Natural killer cell (primary cell): ENCODE results near the gene TEX14. TPM values are rescaled to one million over a fixed set of nuclear protein-coding genes. Genes with fewer than 3 reads are reported as not detected.
A peak's percentile ranks its signal among the peaks of the same experiment; 100 is the strongest.

Experiments used
- ATAC-seq, 3 donors: fragments of 150-1000 bp in 2 of 3; fragments of 200-7000 bp in 1 of 3; cut with Tn5 transposase; 1 replicate in 1 of 3; 2 replicates in 2 of 3; pipeline ENCODE4 v1.10.0; 2021; ENCODE audit warnings: mild to moderate bottlenecking in 2 of 3, moderate library complexity in 2 of 3
- DNase-seq, 2 donors: peaks; one replicate each; pipeline versions ENCODE4 v3.0.0 to v3.0.0-alpha.2; 2013 to 2021; ENCODE audit warnings: mixed read lengths in 1 of 2
- H3K27ac ChIP-seq: one replicate; pipeline ENCODE4 v1.5.1; 2013; ENCODE audit warnings: mild to moderate bottlenecking, low read length
- H3K27me3 ChIP-seq: one replicate; pipeline ENCODE4 v1.6.1; 2013; ENCODE audit warnings: low read length; ENCODE audit not compliant: control insufficient read depth, insufficient read depth
- H3K36me3 ChIP-seq: one replicate; pipeline ENCODE4 v1.6.1; 2013; ENCODE audit warnings: low read length; ENCODE audit not compliant: control insufficient read depth, insufficient read depth
- H3K4me1 ChIP-seq: one replicate; pipeline ENCODE4 v1.6.1; 2013; ENCODE audit warnings: low read length; ENCODE audit not compliant: control insufficient read depth, insufficient read depth
- H3K4me3 ChIP-seq: one replicate; pipeline ENCODE4 v1.5.1; 2013; ENCODE audit warnings: low read length
- H3K9me3 ChIP-seq: one replicate; pipeline ENCODE4 v1.6.1; 2013; ENCODE audit warnings: low read length; ENCODE audit not compliant: control insufficient read depth, insufficient read depth
- H3K27ac Mint-ChIP-seq, 2 donors: one replicate each; pipeline ENCODE4 v1.8.0; 2022; ENCODE audit warnings: mild to moderate bottlenecking in 2 of 2, mixed read lengths in 2 of 2, moderate library complexity in 1 of 2
- H3K27me3 Mint-ChIP-seq, 2 donors: one replicate each; pipeline ENCODE4 v1.8.0; 2022; ENCODE audit warnings: low read depth in 2 of 2, mixed read lengths in 2 of 2
- H3K36me3 Mint-ChIP-seq: one replicate; pipeline ENCODE4 v1.8.0; 2022; ENCODE audit warnings: mixed read lengths
- H3K4me1 Mint-ChIP-seq, 2 donors: one replicate each; pipeline ENCODE4 v1.8.0; 2022; ENCODE audit warnings: mixed read lengths in 2 of 2
- H3K4me3 Mint-ChIP-seq: one replicate; pipeline ENCODE4 v1.8.0; 2022; ENCODE audit warnings: mild to moderate bottlenecking, moderate library complexity, mixed read lengths
- H3K9me3 Mint-ChIP-seq, 2 donors: one replicate each; pipeline ENCODE4 v1.8.0; 2022; ENCODE audit warnings: mixed read lengths in 2 of 2
- CTCF ChIP-seq: fragments of 200-600 bp; IDR thresholded peaks from one replicate; pipeline ENCODE4 v1.8.0; 2022; ENCODE audit warnings: antibody characterized with exemption
- WGBS: methylation state at CpG from one replicate; pipeline ENCODE4 v1.1.7; 2013; ENCODE audit warnings: missing lambda C conversion rate; ENCODE audit not compliant: insufficient coverage; 5-methylcytosine and 5-hydroxymethylcytosine counted together
- intact Hi-C: fragments of 100-400 bp; cut with micrococcal nuclease; formaldehyde crosslinking; loops from one replicate; pipeline ENCODE4 v1.14.2; 2022
- total RNA-seq, 4 donors: library from RNA; stranded (reverse); fragments of 120-200 nt in 1 of 4; gene quantifications; one replicate each; pipeline versions ENCODE4 v1.2.3 to v1.2.4, GENCODE V29; 2013 to 2022

The TEX14 gene
- total RNA-seq, 3 donors from 2014 or later (not counting 1 experiment from before 2014, with no cell fraction given): 0.29 to 1.1 (median 0.89) TPM

DNA sequence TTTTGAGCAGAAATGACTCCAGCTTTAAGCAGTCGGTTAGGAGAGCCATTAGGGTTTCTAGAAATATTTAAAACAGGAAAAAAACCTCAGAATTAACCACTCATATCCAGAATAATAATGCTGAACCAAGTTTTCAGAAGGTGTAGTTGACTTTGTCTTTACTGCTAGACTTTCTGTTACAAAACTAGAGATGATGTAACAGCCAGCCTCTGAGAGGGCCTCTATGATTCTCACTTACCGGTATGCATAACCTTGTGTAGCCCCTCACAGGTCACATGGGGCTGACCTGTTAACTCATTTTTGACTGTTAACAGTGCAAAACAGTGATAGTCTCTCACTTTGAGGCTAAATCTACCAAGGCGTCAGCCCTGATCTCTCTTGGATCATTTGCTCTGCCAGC lies 74.3 kb downstream of the TEX14 start:
- no peak overlapping the region for H3K4me3 Mint-ChIP-seq

GRCh38 chr17:58615768-58616659 lies 75.8 kb downstream of the TEX14 start:
- no peak overlapping the region for H3K4me3 Mint-ChIP-seq
- ATAC-seq (no peak), DNase-seq (no peak)
- H3K36me3 ChIP-seq: no peaks in the 10 kb centered on the region
- H3K4me3 ChIP-seq: no peak overlapping the region
- no peak overlapping the region for H3K27ac ChIP-seq
- no peaks in the 10 kb centered on the region for H3K9me3 ChIP-seq
- H3K27me3 ChIP-seq: no peaks in the 10 kb centered on the region
- WGBS: 41% methylated on average over 5 of the region's 5 CpGs
- H3K9me3 Mint-ChIP-seq: no peaks in the 10 kb centered on the region
- no peak for TF ChIP-seq CTCF
- peak overlapping the region in 1 of 2 donors; percentile 42 for H3K27ac Mint-ChIP-seq
- H3K4me1 ChIP-seq: no peaks in the 10 kb centered on the region
- H3K27me3 Mint-ChIP-seq: no peaks in the 10 kb centered on the region
- intact Hi-C loops: no loop called here
- no peaks in the 10 kb centered on the region for H3K4me1 Mint-ChIP-seq
- no peaks in the 10 kb centered on the region for H3K36me3 Mint-ChIP-seq

More for the DNA sequence above, 74.3 kb downstream of the TEX14 start:
- no peaks in the 10 kb centered on the region for H3K9me3 ChIP-seq
- H3K27ac Mint-ChIP-seq: no peak overlapping the region
- H3K4me1 ChIP-seq: no peaks in the 10 kb centered on the region
- H3K27ac ChIP-seq: no peak overlapping the region
- no peaks in the 10 kb centered on the region for H3K27me3 Mint-ChIP-seq
- WGBS: 85% methylated on average over 2 of the region's 3 CpGs
- no peaks in the 10 kb centered on the region for H3K4me1 Mint-ChIP-seq
- ATAC-seq (no peak), DNase-seq (no peak)
- no peaks in the 10 kb centered on the region for H3K27me3 ChIP-seq
- H3K4me3 ChIP-seq: no peak overlapping the region
- no peaks in the 10 kb centered on the region for H3K36me3 ChIP-seq
- no peaks in the 10 kb centered on the region for H3K9me3 Mint-ChIP-seq
- no peak for TF ChIP-seq CTCF
- no peaks in the 10 kb centered on the region for H3K36me3 Mint-ChIP-seq
- intact Hi-C loops: no loop called here

GRCh38 chr17:58614859-58615459 lies 76.9 kb downstream of the TEX14 start:
- no peak for TF ChIP-seq CTCF
- H3K27ac ChIP-seq: no peak overlapping the region
- no peaks in the 10 kb centered on the region for H3K4me1 ChIP-seq
- no peak overlapping the region for H3K4me3 Mint-ChIP-seq
- no peaks in the 10 kb centered on the region for H3K9me3 ChIP-seq
- no peak overlapping the region for H3K4me3 ChIP-seq
- DNase-seq (no peak), ATAC-seq (no peak)
- no peaks in the 10 kb centered on the region for H3K4me1 Mint-ChIP-seq
- H3K27me3 Mint-ChIP-seq: no peaks in the 10 kb centered on the region
- intact Hi-C loops: no loop called here
- H3K36me3 Mint-ChIP-seq: no peaks in the 10 kb centered on the region
- H3K9me3 Mint-ChIP-seq: no peaks in the 10 kb centered on the region
- H3K27ac Mint-ChIP-seq: no peak overlapping the region
- H3K36me3 ChIP-seq: no peaks in the 10 kb centered on the region
- 39% methylated on average over 4 of the region's 7 CpGs for WGBS
- H3K27me3 ChIP-seq: no peaks in the 10 kb centered on the region
